T-helper 2 cell (primary cell): ENCODE data around the gene ADGRB3.

Source experiments
- DNase-seq, 5 experiments: peaks; one replicate each; pipeline versions ENCODE4 v3.0.0 to v3.0.0-alpha.2; 2012 to 2022

ADGRB3 gene

GRCh38 chr6:69146385-69146784 lies 511.3 kb downstream of the ADGRB3 start:
- no peak for DNase-seq

- DNase-seq: no peak
Observed at GRCh38 chr6:69155467-69155866, 520.4 kb downstream of the ADGRB3 start.

- no peak for DNase-seq
Observed at GRCh38 chr6:69162811-69163210, 527.7 kb downstream of the ADGRB3 start.

- no peak for DNase-seq
Observed at GRCh38 chr6:69164564-69165229, 529.6 kb downstream of the ADGRB3 start.

GRCh38 chr6:69179681-69180080 lies 544.6 kb downstream of the ADGRB3 start:
- DNase-seq: peak in 1 of 5 experiments; percentile 0

- DNase-seq: no peak
Observed at GRCh38 chr6:69180361-69181067, 545.4 kb downstream of the ADGRB3 start.

- no peak for DNase-seq
Observed at GRCh38 chr6:69181964-69182363, 546.9 kb downstream of the ADGRB3 start.

- no peak for DNase-seq
Observed at GRCh38 chr6:69185276-69185675, 550.2 kb downstream of the ADGRB3 start.

GRCh38 chr6:69202768-69203167 lies 567.7 kb downstream of the ADGRB3 start:
- no peak for DNase-seq

- DNase-seq: no peak
Observed at GRCh38 chr6:69216127-69216526, 581.0 kb downstream of the ADGRB3 start.

GRCh38 chr6:69217343-69217742 lies 582.3 kb downstream of the ADGRB3 start:
- DNase-seq: no peak

- no peak for DNase-seq
Observed at GRCh38 chr6:69220375-69220774, 585.3 kb downstream of the ADGRB3 start.

GRCh38 chr6:69232008-69232407 lies 596.9 kb downstream of the ADGRB3 start:
- DNase-seq: no peak

- no peak for DNase-seq
Observed at GRCh38 chr6:69232496-69232895, 597.4 kb downstream of the ADGRB3 start.

- DNase-seq: peak in 3 of 5 experiments; percentile 5 to 66 (median 18)
Observed at GRCh38 chr6:69232911-69233448, 597.9 kb downstream of the ADGRB3 start.

GRCh38 chr6:69238067-69238466 lies 603.0 kb downstream of the ADGRB3 start:
- DNase-seq: no peak

- no peak for DNase-seq
Observed at GRCh38 chr6:69246983-69247382, 611.9 kb downstream of the ADGRB3 start.

- no peak for DNase-seq
Observed at GRCh38 chr6:69261010-69261409, 625.9 kb downstream of the ADGRB3 start.

- no peak for DNase-seq
Observed at GRCh38 chr6:69263297-69263696, 628.2 kb downstream of the ADGRB3 start.

- no peak for DNase-seq
Observed at GRCh38 chr6:69265090-69265489, 630.0 kb downstream of the ADGRB3 start.

GRCh38 chr6:69265706-69266105 lies 630.6 kb downstream of the ADGRB3 start:
- no peak for DNase-seq

GRCh38 chr6:69276204-69276603 lies 641.1 kb downstream of the ADGRB3 start:
- DNase-seq: no peak

- DNase-seq: no peak
Observed at GRCh38 chr6:69279805-69280204, 644.7 kb downstream of the ADGRB3 start.

- no peak for DNase-seq
Observed at GRCh38 chr6:69280858-69281257, 645.8 kb downstream of the ADGRB3 start.
